GM19193 (cell line): ENCODE results near the gene SPINT2.

Experiments used
- POLR2A ChIP-seq: IDR thresholded peaks from 4 replicates; pipeline ENCODE4 v1.6.1; 2011; ENCODE audit not compliant: insufficient read depth, insufficient read length; ENCODE audit errors: extremely low read depth

Gene SPINT2

GRCh38 chr19:38316477-38317067 lies 52.2 kb downstream of the SPINT2 start:
- TF ChIP-seq POLR2A = no peak

GRCh38 chr19:38317104-38317612 lies 52.8 kb downstream of the SPINT2 start:
- TF ChIP-seq POLR2A = no peak

GRCh38 chr19:38318660-38319059 lies 54.3 kb downstream of the SPINT2 start:
- TF ChIP-seq POLR2A = no peak

- no peak for TF ChIP-seq POLR2A
Measured at GRCh38 chr19:38319421-38320258, 55.3 kb downstream of the SPINT2 start, which contains the start of gene KCNK6. Gene KCNK6 (plus strand): TSS chr19:38319845. CDS start chr19:38319951, 106 bp downstream.

- TF ChIP-seq POLR2A = no peak
Measured at GRCh38 chr19:38320969-38321339, 56.6 kb downstream of the SPINT2 start.

- TF ChIP-seq POLR2A = no peak
Measured at GRCh38 chr19:38321646-38322196, 57.3 kb downstream of the SPINT2 start.

GRCh38 chr19:38323291-38323690 lies 58.9 kb downstream of the SPINT2 start:
- TF ChIP-seq POLR2A = no peak

GRCh38 chr19:38324431-38324830 lies 60.1 kb downstream of the SPINT2 start:
- no peak for TF ChIP-seq POLR2A

GRCh38 chr19:38326591-38326990 lies 62.2 kb downstream of the SPINT2 start:
- TF ChIP-seq POLR2A = no peak

GRCh38 chr19:38329651-38330050 lies 65.3 kb downstream of the SPINT2 start:
- TF ChIP-seq POLR2A = no peak

GRCh38 chr19:38331728-38332127 lies 67.4 kb downstream of the SPINT2 start:
- no peak for TF ChIP-seq POLR2A

- TF ChIP-seq POLR2A = no peak
Measured at GRCh38 chr19:38333245-38333644, 68.9 kb downstream of the SPINT2 start.

GRCh38 chr19:38335949-38336637 lies 71.7 kb downstream of the SPINT2 start:
- TF ChIP-seq POLR2A = peak; percentile 57

GRCh38 chr19:38336638-38337359 lies 72.4 kb downstream of the SPINT2 start:
- TF ChIP-seq POLR2A = peak; percentile 34

GRCh38 chr19:38337360-38337653 lies 72.9 kb downstream of the SPINT2 start:
- no peak for TF ChIP-seq POLR2A
